Thyroid gland (tissue), 4 donors: ENCODE results near the gene GPC5. TPM values are rescaled to one million over a fixed set of nuclear protein-coding genes. Genes with fewer than 3 reads are reported as not detected.

Experiments used
- DNase-seq, 2 donors: peaks; one replicate each; pipeline ENCODE4 v3.0.0-alpha.2; 2019
- H3K27ac ChIP-seq, 3 donors: fragments of 200-600 bp; sonication (generic); 1 replicate in 2 of 3; 2 replicates in 1 of 3; pipeline ENCODE4 v1.5.1; 2016 to 2019; ENCODE audit warnings: mild to moderate bottlenecking in 1 of 3, moderate library complexity in 1 of 3
- H3K27me3 ChIP-seq: fragments of 200-600 bp; sonication (generic); one replicate; pipeline ENCODE4 v1.5.1; 2019
- H3K36me3 ChIP-seq, 2 donors: fragments of 200-600 bp; sonication (generic); one replicate each; pipeline ENCODE4 v1.5.1; 2016 to 2019
- H3K4me1 ChIP-seq, 2 donors: fragments of 200-600 bp; sonication (generic); one replicate each; pipeline ENCODE4 v1.5.1; 2017 to 2019
- H3K4me3 ChIP-seq, 3 donors: fragments of 200-600 bp; sonication (generic); replicated peaks in 1 of 3; 1 replicate in 2 of 3; 2 replicates in 1 of 3; pipeline ENCODE4 v1.5.1; 2016; ENCODE audit warnings: mild to moderate bottlenecking in 1 of 3
- H3K9me3 ChIP-seq: fragments of 200-600 bp; sonication (generic); one replicate; pipeline ENCODE4 v1.5.1; 2017
- POLR2A ChIP-seq, 2 donors: fragments of 450-650 bp; IDR thresholded peaks; one replicate each; pipeline ENCODE4 v1.6.1; 2017; ENCODE audit warnings: antibody characterized with exemption in 2 of 2, mild to moderate bottlenecking in 2 of 2, moderate library complexity in 1 of 2
- WGBS, 2 donors: methylation state at CpG; one replicate each; pipeline ENCODE4 v1.1.5; 2017; 5-methylcytosine and 5-hydroxymethylcytosine counted together
- intact Hi-C: fragments of 100-400 bp; cut with DNase I; formaldehyde crosslinking; loops from one replicate; pipeline ENCODE4 v1.15.1; 2023
- total RNA-seq, 4 donors: library from RNA; depleted of rRNA; stranded (reverse); fragments of >200 nt; gene quantifications; one replicate each; pipeline ENCODE4 v1.2.3, GENCODE V29; 2016
- TF ChIP-seq, protein P1 (sequence below), 6 experiments: fragments of 200-600 bp in 3 of 6; fragments of 450-650 bp in 3 of 6; sonication (generic) in 3 of 6; IDR thresholded peaks; one replicate each; pipeline ENCODE4 v1.5.1; 2016 to 2019; ENCODE audit warnings: antibody characterized with exemption in 6 of 6, mild to moderate bottlenecking in 2 of 6, inconsistent platforms in 1 of 6, moderate library complexity in 1 of 6

Gene GPC5
- total RNA-seq, 4 donors from 2014 or later = 0.67 to 2.3 (median 1.3) TPM

DNA sequence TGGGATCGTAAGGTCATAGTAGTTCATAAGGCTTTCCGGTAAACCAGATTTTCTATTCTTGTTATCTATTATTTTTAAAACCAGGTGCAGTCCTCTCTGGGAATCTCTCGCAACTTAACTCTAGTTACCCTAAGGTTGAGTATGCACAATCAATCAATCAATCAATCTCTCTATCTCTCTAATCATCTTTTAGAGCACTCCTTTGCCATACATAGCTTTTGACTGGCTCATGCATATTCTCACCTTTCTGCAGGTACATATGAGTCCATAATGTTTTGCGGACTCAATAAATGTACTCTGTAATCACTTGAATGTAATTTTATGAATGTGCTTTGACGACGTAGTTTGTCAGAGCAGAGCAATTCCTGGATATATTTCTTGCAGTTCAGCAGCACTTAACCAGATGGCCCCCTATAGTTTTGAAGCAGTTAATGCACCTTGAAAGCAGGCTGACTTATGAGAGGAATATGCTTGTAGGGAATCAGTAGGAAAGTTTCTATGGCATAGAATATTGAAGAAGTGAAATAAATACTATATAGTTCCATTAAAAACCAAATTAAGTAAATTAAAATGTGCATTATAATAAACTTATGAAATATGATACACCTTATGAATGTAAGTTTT is 524.7 kb downstream of the GPC5 start:
- no peaks in the 10 kb centered on the region for H3K36me3 ChIP-seq
- no peak overlapping the region for H3K4me3 ChIP-seq
- intact Hi-C loops = no loop called here
- no peak overlapping the region for H3K27ac ChIP-seq
- 83% methylated on average over 6 of the region's 6 CpGs for WGBS, 2 donors
- no peaks in the 10 kb centered on the region for H3K27me3 ChIP-seq
- H3K4me1 ChIP-seq = no peaks in the 10 kb centered on the region
- TF ChIP-seq, protein P1, sequence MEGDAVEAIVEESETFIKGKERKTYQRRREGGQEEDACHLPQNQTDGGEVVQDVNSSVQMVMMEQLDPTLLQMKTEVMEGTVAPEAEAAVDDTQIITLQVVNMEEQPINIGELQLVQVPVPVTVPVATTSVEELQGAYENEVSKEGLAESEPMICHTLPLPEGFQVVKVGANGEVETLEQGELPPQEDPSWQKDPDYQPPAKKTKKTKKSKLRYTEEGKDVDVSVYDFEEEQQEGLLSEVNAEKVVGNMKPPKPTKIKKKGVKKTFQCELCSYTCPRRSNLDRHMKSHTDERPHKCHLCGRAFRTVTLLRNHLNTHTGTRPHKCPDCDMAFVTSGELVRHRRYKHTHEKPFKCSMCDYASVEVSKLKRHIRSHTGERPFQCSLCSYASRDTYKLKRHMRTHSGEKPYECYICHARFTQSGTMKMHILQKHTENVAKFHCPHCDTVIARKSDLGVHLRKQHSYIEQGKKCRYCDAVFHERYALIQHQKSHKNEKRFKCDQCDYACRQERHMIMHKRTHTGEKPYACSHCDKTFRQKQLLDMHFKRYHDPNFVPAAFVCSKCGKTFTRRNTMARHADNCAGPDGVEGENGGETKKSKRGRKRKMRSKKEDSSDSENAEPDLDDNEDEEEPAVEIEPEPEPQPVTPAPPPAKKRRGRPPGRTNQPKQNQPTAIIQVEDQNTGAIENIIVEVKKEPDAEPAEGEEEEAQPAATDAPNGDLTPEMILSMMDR (IDR thresholded peaks at IDR 0.05) = no peak
- TF ChIP-seq POLR2A (IDR thresholded peaks at IDR 0.05) = no peak
- no peaks in the 10 kb centered on the region for H3K9me3 ChIP-seq
- DNase-seq = no peak

DNA sequence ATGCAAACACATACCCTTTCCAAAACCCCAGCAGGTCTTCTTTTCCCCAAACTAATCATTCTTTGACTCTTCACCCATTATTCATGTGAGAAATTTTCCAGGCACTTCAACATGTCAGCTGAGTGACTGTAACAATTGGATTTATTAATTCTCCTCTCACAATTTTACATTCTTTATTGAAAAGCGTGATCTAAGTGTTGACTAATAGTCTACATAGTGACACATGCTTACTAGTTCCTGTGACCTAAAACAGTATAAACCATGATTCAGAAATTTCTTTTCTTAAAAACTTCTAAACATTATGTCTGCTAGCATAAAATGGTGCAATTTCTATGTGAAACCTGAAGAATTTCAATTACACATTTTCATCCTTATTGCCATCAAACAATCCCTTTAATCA is 532.3 kb downstream of the GPC5 start:
- H3K4me3 ChIP-seq = no peak overlapping the region
- TF ChIP-seq, protein P1 (IDR thresholded peaks at IDR 0.05) = no peak
- no peak for TF ChIP-seq POLR2A (IDR thresholded peaks at IDR 0.05)
- H3K4me1 ChIP-seq = no peaks in the 10 kb centered on the region
- no peak overlapping the region for H3K27ac ChIP-seq
- no peaks in the 10 kb centered on the region for H3K27me3 ChIP-seq
- no peaks in the 10 kb centered on the region for H3K36me3 ChIP-seq
- no peaks in the 10 kb centered on the region for H3K9me3 ChIP-seq
- intact Hi-C loops = no loop called here
- WGBS, 2 donors = 92 to 96% methylated on average over 1 of the region's 1 CpG
- no peak for DNase-seq

DNA sequence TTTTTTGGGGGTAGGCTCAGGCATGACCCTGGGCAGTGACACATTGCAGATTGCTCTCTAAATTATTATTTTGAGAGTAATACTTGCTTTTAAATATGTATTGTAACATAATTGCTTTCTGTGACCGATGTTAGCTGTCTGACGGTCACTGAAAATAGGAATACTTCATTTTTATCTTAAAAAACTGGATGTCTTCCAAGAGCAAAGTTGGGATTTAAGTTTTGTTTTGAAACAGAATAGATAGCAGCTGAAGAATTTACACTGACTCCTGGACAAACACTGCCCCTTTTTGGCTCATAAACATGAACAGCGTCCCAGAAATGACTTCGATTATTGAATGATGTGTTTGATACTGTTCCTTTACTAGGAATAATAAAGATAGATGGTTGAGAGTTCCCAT is 535.9 kb downstream of the GPC5 start:
- Histone ChIP-seq H3K27ac (no peak overlapping the region), H3K4me3 (no peak overlapping the region), H3K9me3 (no peaks in the 10 kb centered on the region), H3K27me3 (no peaks in the 10 kb centered on the region), H3K36me3 (no peaks in the 10 kb centered on the region), H3K4me1 (no peaks in the 10 kb centered on the region)
- 67 to 76% methylated on average over 4 of the region's 4 CpGs for WGBS, 2 donors
- DNase-seq = no peak
- intact Hi-C loops = no loop called here
- TF ChIP-seq POLR2A (IDR thresholded peaks at IDR 0.05) = no peak

DNA sequence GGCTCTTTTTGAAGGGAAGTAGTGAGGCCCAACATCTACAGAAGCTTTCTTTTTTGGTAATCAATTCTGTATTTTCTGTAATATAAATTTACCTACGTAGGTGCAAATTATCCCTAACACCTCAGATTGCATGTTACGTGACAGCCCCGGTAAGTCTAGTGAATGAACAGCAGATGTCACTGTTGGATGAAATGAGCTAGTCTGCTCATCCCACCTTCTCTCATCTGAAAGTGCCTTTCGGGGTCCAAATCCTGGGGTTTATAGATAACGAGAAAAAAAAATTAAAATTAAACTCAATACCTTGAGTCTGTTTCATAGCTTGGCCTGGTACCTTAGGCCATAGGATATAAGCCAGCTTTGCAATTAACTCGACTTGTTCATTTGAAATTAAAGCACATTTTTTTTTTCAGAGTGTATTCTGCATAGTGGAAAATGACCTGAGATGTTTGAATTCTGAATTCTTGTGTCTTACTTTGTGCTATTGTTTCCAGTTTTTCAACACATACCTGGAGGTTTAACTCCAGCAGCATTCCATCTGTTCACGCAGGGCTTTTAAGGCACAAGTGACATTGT is 548.2 kb downstream of the GPC5 start:
- Histone ChIP-seq H3K27me3 (no peaks in the 10 kb centered on the region), H3K9me3 (no peaks in the 10 kb centered on the region), H3K27ac (no peak overlapping the region), H3K4me1 (no peaks in the 10 kb centered on the region), H3K4me3 (no peak overlapping the region), H3K36me3 (no peaks in the 10 kb centered on the region)
- TF ChIP-seq POLR2A (IDR thresholded peaks at IDR 0.05) = no peak
- TF ChIP-seq, protein P1 (IDR thresholded peaks at IDR 0.05) = peak in 4 of 6 experiments; percentile 54 to 68 (median 65)
- intact Hi-C loops = loop anchor here (5.0 kb wide), 1 partner anchor 196 kb away; no protein-coding TSS in a partner anchor
- DNase-seq = peak in 1 of 2 donors; percentile 10
- WGBS, 2 donors = 18 to 23% methylated on average over 7 of the region's 7 CpGs

DNA sequence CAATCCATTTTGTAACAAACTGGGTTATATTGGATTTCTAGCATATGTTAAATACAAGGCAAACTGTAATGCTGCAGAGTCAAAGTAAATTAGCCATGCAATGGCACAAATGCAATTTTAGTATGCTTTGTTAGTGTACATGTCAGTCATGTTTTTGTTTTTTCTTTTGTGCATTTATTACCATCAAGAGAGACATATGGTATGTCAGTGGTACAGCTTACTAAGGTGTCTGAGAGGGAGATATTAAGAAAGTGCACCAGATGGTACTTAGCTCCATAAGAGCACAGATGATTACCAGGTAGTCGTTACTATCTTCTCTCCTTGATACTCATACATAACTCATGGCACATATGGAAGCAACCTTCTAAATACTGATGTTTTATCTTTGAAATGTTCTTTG is 550.3 kb downstream of the GPC5 start:
- H3K4me1 ChIP-seq = no peaks in the 10 kb centered on the region
- DNase-seq = no peak
- H3K36me3 ChIP-seq = no peaks in the 10 kb centered on the region
- intact Hi-C loops = loop anchor here (5.0 kb wide), 1 partner anchor 194 kb away; no protein-coding TSS in a partner anchor
- 82 to 83% methylated on average over 1 of the region's 1 CpG for WGBS, 2 donors
- H3K4me3 ChIP-seq = no peak overlapping the region
- no peaks in the 10 kb centered on the region for H3K9me3 ChIP-seq
- H3K27ac ChIP-seq = no peak overlapping the region
- TF ChIP-seq, protein P1 (IDR thresholded peaks at IDR 0.05) = no peak
- TF ChIP-seq POLR2A (IDR thresholded peaks at IDR 0.05) = no peak
- H3K27me3 ChIP-seq = no peaks in the 10 kb centered on the region
